GDM1 (cell line): ENCODE results near the gene ZFAND5.

Experiments used
- DNase-seq: peaks from one replicate; lab custom pipeline; 2025; lab: John Stamatoyannopoulos, UW

The ZFAND5 gene

GRCh38 chr9:72364679-72365524, at the start of gene ZFAND5:
Gene ZFAND5 (minus strand): TSS chr9:72365208. CDS start chr9:72360778, 4,430 bp downstream.
- DNase-seq, result peak; percentile 96

- DNase-seq, result no peak
These were observed 47.6 kb upstream of the ZFAND5 start for GRCh38 chr9:72412483-72413040.

- DNase-seq, result no peak
These were observed 45.2 kb upstream of the ZFAND5 start for GRCh38 chr9:72410214-72410613.

GRCh38 chr9:72407114-72407513, 42.1 kb upstream of the ZFAND5 start:
- no peak for DNase-seq

GRCh38 chr9:72402744-72403143, 37.7 kb upstream of the ZFAND5 start:
- no peak for DNase-seq

GRCh38 chr9:72401396-72401795, 36.4 kb upstream of the ZFAND5 start:
- no peak for DNase-seq

GRCh38 chr9:72400866-72401265, 35.9 kb upstream of the ZFAND5 start:
- DNase-seq, result no peak

GRCh38 chr9:72399391-72399790, 34.4 kb upstream of the ZFAND5 start:
- DNase-seq, result no peak

GRCh38 chr9:72396247-72397091, 31.5 kb upstream of the ZFAND5 start:
- no peak for DNase-seq

GRCh38 chr9:72394066-72394465, 29.1 kb upstream of the ZFAND5 start:
- DNase-seq, result no peak

- DNase-seq, result no peak
These were observed 25.9 kb upstream of the ZFAND5 start for GRCh38 chr9:72390907-72391306.

- DNase-seq, result no peak
These were observed 21.2 kb upstream of the ZFAND5 start for GRCh38 chr9:72386186-72386585.

GRCh38 chr9:72384710-72385485, 19.9 kb upstream of the ZFAND5 start:
- DNase-seq, result no peak

- no peak for DNase-seq
These were observed 19.1 kb upstream of the ZFAND5 start for GRCh38 chr9:72383978-72384709.

GRCh38 chr9:72382405-72382804, 17.4 kb upstream of the ZFAND5 start:
- no peak for DNase-seq

- no peak for DNase-seq
These were observed 12.0 kb upstream of the ZFAND5 start for GRCh38 chr9:72377041-72377440.

- no peak for DNase-seq
These were observed 6.1 kb upstream of the ZFAND5 start for GRCh38 chr9:72371151-72371550.

GRCh38 chr9:72365525-72366256, 683 bp upstream of the ZFAND5 start:
- peak; percentile 74 for DNase-seq

- peak; percentile 58 for DNase-seq
These were observed 915 bp downstream of the ZFAND5 start for GRCh38 chr9:72363908-72364678.

- DNase-seq, result no peak
These were observed 1.8 kb downstream of the ZFAND5 start for GRCh38 chr9:72363236-72363635.
